Measurements from ENCODE around the gene SEC14L3.

SEC14L3 gene

DNA sequence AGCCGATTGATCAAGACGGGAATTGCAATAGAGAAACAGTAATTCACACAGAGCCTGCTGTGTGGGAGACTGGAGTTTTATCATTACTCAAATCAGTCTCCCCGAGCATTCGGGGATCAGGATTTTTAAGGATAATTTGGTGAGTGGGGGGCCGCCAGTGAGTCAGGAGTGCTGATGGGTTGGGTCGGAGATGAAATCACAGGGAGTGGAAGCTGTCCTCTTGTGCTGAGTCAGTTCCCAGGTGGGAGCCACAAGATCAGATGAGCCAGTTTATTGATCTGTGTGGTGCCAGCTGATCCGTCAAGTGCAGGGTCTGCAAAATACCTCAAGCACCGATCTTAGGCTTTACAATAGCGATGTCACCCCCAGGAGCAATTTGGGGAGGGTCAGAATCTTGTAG, 30.7 kb downstream of the SEC14L3 start:
- DNase-seq = no peak

DNA sequence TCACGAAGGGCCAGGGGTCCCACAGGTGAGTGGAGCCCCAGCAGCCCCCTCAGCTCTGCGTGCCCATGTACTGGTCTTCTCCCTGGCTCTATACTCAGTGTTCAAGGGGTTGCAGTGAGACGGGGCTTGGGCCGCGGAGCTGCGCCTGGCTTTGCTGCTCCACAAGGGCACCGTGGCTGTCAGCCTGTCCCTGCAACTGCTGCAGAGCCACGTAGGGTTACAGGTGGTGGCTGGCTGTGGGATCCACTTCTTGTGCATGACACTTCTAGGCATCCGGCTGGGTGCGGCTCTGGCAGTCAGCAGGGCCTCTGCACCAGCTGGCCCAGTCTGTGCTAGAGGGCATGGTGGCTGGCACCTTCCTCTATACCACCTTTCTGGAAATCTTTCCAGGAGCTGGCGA, 32.0 kb downstream of the SEC14L3 start:
- DNase-seq = no peak

DNA sequence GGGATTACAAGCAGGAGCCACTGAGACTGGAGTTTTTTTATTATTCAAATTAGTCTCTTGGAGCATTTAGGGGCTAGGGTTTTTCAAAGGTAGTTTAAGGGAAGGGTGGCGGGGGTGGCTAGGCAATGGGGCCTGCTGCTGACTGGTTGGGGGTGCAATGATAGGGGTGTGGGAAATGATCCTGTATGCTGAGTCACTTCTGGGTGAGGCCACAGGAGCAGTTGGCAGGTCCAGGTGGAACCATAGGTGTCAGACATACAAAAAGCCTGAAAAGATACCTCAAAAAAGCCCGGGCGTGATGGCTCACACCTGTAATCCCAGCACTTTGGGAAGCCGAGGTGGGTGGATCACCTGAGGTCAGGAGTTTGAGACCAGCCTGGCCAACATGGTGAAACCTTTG, 32.6 kb downstream of the SEC14L3 start:
- DNase-seq = no peak

DNA sequence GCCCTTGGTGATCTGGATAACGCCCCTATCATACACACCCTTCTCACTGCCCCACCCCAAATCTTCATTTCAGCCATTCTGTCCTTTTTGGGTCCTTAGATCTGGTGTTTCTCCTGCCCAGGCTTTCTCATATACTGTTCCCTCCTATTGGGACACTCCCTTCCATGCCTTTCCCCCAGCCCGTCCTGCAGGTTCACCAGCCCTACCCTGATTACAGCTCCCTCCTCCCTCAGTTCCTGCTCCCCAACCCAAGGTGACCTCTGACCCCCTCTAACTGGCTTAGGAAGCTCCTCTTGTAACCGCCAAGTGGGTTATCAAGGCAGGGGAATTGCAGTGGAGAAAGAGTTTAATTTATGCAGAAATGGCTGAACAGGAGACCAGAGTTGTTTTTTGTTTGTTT, 33.3 kb downstream of the SEC14L3 start:
- DNase-seq = no peak

DNA sequence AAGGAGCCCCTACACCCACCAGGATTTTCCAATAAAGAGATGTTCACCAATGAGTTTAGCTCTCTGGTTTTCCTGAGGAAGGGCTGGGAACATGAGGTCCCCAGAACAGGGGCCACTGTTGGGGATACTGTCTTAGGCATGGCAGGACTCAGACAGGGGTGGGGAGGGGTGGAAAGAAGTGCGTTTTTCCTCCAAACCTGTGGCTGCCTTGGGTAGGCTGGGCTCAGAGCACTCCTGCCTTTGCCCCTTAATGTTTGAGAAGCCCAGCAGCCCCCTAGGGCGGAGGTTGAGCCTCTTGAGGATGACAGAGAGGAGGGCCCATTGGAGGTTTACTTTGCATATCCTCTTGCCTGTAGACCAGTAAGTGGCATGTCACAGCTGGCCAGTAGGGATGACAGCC, 35.6 kb downstream of the SEC14L3 start:
- no peak for DNase-seq

DNA sequence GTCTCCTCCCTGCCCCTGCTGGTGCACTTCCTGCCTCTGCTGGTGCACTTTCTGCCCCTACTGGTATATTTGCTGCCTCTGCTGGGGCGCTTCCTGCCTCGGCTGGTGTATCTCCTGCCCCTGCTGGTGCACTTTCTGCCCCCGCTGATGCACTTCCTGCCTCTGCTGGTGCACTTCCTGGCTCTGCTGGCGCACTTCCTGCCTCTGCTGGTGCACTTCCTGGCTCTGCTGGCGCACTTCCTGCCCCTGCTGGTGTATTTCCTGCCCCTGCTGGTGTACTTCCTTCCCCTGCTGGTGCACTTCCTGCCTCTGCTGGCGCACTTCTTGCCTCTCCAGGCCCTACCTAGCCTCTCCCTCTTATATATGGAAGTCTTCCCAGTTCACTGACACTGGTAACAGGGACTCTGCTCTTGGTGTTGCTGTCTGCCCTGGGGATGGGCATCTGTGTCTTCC, 36.1 kb downstream of the SEC14L3 start:
- peak; percentile 77 for DNase-seq

DNA sequence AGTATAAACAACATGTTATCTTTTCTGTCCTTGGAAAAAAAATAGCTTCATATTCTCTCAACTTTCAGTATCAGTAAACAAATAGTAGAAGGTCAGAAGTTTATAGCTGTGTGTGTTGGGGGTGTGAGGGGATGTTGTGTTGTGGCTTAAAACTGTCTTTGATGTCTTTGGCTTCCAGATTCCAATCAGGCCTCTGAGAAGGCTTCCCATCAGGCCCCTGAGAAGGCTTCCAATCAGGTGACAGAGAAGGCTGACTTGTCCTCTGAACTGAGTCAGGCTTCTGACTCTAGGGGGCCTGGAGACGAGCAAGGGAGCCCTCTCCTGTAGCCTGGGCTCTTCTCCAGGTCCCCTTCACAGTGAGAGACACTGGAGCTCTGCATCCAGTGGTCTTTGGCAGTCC, 37.0 kb downstream of the SEC14L3 start:
- DNase-seq = no peak

DNA sequence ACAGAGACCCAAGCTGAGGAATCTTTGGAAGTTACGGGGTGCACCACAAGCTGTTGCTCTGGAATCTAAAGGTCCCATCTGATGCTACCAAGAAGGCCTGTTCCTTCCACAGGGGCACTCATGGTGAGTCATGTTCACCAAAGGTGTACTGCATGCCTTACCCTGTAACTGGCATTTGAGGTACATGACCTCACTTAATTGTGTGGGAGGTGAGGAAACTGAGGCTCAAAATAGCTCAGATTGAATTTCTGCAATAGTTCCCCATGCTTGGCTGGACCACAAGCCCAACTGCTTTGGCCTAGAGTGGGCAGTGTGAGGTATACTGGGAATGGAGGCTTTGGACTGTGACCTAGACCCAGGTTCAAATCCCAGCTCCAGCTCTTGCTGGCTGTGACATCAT, 38.0 kb downstream of the SEC14L3 start:
- DNase-seq = no peak

DNA sequence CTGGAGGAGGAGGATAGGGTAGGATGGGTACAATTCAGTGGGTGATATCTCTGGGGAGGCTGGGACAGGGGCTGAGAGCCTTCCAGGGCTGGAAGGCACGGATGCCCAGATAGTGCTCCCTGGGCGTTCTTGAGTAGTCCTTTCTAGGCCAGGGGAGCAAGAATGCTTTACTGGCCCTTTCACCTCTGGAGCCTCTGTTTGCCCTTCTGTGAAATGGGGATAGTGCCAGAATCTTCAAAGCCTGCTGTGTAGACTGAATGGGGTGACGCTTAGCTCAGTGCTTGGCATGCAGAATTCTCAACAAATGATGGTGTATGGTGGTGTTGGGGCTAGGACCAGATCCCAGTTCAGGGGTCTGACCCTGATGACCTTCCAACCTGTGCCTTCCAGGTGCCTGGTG, 38.6 kb downstream of the SEC14L3 start:
- no peak for DNase-seq

DNA sequence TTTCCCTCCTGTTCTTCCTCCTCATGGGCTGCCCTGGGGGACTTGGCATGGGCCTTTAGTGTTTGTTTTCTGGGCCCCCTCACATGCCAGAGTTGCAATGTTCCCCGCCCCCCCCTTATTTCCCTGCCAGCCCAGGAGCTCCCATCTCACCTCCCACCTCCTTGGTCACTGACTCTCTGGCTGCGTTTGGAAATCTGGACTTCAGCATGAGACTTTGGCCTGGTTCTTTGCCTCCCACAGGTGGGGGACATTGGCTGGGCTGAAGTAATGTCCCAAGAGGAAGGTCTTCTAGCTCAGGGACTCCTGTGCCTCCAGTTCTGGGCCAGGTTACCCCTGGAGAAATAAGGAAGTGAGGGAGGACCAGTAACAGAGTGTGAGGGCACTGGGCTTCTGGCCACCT, 39.3 kb downstream of the SEC14L3 start:
- DNase-seq = no peak

DNA sequence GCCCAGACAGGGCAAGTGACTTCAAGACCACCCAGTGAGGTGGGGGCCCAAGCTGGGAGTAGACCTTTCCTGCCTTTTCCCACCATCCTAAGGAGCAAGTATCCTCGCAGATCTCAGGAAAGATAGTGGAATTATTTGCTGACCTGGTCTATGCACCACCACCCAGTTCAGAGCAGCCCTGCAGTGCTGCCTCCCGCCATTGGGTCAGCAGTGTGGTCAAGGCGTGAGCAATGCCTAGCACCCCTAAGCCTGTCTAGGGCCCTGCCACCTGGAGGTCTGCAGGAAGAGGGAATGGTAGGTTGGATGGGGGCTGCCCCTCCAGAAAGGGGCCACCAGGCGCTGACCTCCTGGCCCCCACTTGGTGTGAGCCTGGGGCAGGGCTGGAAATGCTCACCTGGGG, 39.7 kb downstream of the SEC14L3 start:
- no peak for DNase-seq

DNA sequence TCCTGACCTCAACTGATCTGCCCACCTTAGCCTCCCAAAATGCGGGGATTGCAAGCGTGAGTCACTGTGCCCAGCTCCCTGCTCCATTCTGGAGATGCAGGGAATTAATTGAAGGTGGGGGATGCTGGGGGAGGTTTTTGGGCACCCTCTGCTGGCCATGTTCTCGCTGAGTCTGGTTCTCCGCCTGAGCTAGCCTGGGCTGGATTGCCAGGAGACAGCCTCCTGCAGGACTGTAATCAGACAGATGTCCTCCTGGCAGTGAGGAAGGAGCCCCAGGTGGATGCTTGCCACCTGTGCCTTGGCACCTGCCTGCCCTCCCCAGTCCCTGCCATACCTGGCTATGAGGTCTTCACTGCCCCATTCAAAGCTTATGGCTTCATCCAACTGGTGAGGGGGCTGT, 40.9 kb downstream of the SEC14L3 start:
- no peak for DNase-seq

DNA sequence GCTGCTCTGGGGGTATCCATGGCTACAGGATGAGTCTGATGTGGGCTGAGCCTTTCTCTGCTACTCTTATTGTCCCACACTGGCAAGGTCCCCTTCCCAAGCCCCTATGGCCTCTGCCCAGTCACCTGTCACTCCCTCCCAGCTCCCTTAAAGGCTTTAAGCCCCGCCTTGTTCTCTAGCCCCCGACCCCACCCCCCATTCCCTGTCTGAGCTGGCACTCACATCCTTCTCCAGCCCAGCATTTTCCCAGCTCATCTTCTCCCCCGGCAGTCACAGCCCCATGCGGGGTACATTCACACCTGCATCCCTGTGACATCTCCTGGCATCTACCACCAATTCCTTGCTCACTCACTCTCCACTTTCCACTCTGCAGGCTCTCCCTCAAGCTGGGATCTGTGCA, 41.9 kb downstream of the SEC14L3 start:
- DNase-seq = no peak

DNA sequence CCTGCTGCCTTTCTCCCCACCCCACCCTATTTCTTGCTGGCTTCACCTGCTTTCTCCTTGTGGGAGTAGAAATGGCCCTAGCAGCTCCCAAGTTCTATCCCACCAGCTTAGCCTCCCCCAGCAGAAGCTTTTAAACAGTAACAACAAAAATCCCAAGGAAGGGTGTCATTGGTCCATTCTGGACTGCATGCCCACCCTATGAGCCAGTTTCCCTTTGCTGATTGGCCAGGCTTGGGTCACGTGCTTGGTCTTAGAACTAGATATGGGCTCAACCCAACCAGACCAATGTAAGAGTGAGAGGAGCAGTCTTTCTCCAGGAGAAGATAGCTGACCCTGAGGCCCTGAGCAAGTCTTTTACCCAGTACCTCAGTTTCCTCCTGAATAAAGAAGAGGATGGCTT, 43.9 kb downstream of the SEC14L3 start:
- no peak for DNase-seq

DNA sequence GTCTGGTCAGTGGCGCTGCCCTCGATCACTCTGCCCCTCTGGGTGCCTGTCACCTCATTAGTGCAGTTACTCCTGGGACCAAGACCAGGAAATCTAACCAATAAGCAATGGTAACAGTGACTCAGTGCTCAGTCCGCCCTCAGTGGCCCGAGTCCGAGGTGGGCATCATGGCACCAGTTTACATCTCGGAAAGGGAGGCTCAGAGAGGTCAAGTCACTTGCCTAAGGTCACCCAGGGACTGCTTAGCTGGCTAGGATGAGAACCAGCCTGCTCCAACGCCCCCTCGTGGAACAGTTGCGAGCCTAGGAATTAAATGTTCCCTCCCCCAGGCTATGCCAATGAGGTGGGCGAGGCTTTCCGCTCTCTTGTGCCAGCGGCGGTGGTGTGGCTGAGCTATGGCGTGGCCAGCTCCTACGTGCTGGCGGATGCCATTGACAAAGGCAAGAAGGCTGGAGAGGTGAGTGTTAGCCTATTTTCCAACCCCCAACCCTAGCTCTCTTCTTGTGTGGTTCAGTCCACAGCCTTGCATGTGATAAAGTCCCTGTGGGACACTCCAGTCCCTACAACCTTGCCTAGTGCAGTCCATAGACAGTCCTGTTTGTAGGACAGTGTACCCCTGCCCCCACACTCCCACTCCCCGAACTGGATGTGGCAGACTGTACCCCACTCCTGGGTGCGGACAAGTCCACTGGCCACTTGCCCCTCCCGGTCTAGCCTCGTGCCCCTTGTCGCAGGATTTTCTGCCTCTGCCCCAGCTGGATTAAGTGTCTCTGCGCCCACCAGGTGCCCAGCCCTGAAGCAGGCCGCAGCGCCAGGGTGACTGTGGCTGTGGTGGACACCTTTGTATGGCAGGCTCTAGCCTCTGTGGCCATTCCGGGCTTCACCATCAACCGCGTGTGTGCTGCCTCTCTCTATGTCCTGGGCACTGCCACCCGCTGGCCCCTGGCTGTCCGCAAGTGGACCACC, 45.1 kb downstream of the SEC14L3 start:
- peak; percentile 88 for DNase-seq

DNA sequence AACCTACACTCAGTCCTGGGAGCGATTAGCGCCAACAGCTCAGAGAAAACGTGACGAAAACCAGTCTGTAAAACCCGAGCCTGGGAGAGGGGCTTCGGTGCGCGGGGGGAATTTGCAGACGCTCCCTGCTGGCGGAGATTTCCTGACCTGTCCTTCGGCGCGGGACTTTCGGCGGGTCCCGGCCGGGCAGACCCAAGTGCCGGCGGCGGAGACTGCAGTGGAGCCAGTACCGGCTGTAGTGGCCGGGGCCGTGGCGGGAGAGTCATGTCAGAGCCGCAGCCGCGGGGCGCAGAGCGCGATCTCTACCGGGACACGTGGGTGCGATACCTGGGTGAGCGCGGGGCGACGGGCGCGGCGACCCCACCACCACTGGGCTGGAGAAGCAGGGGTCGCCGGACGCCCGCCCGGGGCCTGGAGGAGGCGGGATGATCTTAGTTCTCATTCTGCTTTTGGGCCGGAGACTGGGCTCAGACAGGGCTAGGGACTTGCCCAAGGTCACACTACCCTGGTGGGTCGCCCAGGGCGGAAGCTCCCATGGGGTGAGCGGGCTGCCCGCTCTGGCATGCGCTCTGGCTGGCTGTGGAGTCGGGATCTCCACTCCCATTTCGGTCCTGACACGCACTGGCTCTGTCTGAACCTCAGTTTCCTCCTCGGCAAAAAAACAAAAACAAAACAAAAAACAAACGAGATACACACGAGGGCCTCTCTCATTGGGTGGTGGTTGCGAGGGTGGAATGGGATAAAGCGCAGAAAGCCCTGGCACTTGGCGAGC, 46.0 kb downstream of the SEC14L3 start, which contains the start of gene MTFP1:
Gene MTFP1, plus strand, starts transcription at position 153 of the 772 bp plus-strand sequence. Its CDS starts 112 bp downstream, at position 265.
- DNase-seq = peak; percentile 56

DNA sequence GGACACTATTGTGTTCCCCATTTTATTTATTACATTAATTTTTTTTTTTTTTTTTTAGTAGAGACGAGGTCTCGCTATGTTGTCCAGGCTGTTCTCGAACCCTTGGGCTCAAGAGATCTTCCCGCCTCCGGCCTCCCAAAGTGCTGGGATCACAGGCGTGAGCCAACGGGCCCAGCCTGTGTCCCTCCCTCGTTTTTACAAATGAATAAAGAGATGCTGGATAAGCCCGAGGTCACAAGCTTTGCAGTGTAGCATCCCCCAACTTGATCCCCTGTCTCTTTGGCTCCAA, 46.5 kb downstream of the SEC14L3 start:
- no peak for DNase-seq

DNA sequence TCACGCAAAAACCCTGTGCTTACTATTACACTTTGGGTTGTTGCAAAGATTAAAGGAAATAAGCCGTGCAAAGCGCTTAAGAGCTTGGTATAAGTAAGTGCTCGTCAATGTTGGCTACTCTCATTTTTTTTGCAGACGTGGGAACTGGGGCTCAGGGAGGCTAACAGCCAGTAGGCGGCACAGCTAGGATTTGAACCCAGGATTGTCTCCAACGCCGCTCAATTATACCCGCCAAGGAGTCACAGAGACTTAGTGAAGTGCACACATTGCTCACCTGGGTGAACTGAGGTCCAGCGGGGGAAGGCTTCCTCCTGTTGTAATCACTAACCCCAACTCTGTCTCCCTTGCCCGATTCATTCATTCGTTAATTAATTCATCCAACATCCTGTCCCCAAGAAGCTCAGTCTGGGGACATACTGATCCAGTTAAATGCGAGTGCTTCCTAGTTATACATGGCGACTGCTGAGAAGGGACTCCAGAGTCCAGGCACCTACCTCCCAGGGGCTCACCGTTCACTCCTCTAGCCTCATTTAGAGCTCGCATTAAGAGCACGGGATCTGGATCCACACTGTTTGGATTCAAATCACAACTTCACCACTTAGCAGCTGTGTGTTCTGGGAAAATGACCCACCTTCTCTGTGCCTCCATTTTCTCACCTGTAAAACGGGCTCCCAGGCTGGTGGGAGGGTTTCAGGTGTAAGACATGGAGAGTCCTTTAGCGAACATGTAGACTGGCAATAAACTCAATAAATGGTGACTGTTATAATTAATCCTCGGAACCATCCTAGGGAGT, 47.1 kb downstream of the SEC14L3 start:
- DNase-seq = no peak

DNA sequence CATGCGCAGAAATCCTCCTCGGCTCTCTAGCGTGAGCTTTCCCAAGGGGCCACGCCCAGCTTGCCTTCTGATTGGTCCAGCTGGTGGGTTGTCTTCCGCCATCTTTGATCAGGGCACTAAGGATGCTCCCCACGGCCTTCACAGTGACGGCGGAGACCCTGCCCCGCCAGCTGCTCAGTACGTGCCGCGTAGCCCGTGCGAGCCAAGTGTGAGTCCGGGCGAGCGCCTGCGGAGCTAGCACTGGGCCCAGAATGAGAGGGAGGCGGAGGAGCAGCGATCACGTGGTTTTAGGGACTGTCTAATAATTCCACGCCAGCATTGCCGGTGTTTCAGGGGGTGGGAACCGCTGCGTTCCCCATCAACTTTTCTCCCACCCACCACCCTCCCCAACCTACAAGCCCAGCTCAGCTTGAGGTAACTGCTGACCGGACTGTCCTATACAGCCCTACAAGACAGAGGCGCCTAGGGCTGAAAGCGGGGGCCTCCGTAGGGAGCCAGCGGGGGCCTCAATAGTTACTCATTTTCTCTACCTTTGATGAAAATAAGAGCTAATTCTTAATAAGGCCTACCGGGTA, 47.8 kb downstream of the SEC14L3 start:
- DNase-seq = peak; percentile 98

DNA sequence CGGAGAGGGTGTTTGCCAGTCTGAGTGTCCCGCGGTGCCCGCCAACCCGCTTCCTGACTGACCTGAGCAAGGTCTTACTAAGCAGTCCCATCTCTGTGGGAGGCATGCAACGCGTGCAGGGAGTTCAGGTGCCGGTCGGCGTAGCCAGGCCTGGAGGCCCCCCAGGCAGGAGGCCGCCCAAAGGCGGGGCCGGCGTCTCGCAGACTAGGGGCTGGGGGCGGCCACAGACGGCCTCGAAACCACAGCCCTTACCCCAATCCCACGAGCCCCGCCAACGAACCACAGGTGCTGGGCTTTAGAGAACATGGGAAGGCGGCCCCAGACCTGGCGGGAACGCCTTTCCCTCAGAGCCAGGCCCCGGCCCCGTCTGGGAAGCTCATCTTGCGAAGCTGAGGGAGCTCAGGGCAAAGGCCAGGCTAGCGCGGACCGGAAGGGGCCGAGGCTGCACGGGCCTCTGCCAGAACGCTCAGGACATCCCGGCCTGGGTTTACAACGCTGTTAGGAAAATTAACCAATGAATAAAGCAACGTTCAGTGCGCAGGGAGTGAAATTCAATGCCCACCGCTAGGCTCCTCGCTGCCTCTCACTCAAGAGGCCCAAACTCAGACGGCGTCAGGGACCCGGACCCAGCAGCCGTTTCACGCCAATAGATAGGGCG, 48.4 kb downstream of the SEC14L3 start:
- peak; percentile 56 for DNase-seq

DNA sequence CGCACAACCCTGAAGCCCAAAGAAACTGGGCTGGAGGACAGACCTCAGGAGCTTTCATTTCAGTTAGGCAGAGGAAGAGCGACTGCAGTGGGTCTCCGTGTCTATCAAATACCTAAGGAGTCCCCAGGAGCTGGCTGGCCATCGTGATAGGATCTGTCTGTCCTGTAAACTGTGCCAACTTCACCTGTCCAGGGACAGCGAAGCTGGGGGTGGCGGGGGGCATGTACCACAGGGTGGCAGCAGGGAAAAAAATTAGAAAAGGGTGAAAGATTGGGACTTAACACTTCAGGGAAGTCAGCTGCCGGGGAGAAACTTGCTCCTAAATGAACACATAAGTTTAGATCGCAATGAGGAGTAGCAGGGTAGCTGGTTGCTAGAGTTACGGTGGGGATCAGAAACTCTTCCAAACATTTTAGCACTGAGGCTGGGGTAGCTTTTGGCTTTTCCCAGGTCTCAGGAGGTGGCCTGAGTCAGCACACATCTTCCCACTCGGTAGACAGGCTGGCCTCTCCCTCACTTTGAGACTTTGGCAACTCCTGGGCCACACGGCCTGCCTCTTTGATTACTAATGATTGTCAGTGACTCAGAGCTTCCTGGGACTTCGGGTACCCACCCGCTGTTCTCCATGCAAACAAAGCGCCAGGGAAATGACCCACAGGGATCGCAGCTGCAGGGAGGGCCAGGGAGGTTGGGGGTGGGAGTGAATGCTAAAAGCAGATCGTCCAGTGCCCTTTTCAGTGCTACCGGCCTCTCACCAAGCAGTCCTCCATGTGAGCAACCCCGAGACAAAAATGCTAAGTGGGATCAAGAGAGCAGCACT, 49.1 kb downstream of the SEC14L3 start:
- peak; percentile 39 for DNase-seq

Measured in activated naive CD4-positive, alpha-beta T cell treated with anti-CD3 and anti-CD28 coated beads, Interleukin-2, amount 50 U/mL, for 16 hours (primary cell).